H1 (cell line): Measurements from ENCODE around the gene CACNA1E. TPM values are rescaled to one million over a fixed set of nuclear protein-coding genes. Genes with fewer than 3 reads are reported as not detected.

Experiments used
- CTCF ChIA-PET: fragments of 300-600 bp; sonication (Branson Sonifier 250); formaldehyde crosslinking; loops from one replicate; lab custom pipeline; 2021; ENCODE audit not compliant: partially characterized antibody; lab: Charles Lee
- POLR2A ChIA-PET: fragments of 300-600 bp; sonication (Branson Sonifier 250); formaldehyde crosslinking; loops from one replicate; lab custom pipeline; 2021; ENCODE audit warnings: inconsistent platforms; ENCODE audit not compliant: partially characterized antibody; lab: Charles Lee
- DNase-seq, 2 experiments: peaks; one replicate each; pipeline versions ENCODE4 v3.0.0 to v3.0.0-alpha.2; 2010 to 2022; ENCODE audit warnings: low spot score in 2 of 2, low read depth in 1 of 2, mixed read lengths in 1 of 2
- FAIRE-seq: peaks from 2 replicates; lab custom pipeline; 2011; peaks lifted over from hg19 to GRCh38; lab: Jason Lieb, UNC
- H2AFZ ChIP-seq: 2 replicates; pipeline ENCODE4 v1.8.1; 2012; ENCODE audit warnings: low read length, inconsistent platforms
- H2AK5ac ChIP-seq: 2 replicates; pipeline ENCODE4 v1.6.1; 2013; ENCODE audit warnings: low read depth, low read length
- H2BK120ac ChIP-seq: replicated peaks from 2 replicates; pipeline ENCODE3; 2013; ENCODE audit warnings: low read depth, low read length, inconsistent platforms
- H2BK12ac ChIP-seq: 2 replicates; pipeline ENCODE4 v1.6.1; 2013; ENCODE audit warnings: low read depth, low read length
- H2BK15ac ChIP-seq: 2 replicates; pipeline ENCODE4 v1.6.1; 2013; ENCODE audit warnings: low read length
- H2BK20ac ChIP-seq: 2 replicates; pipeline ENCODE4 v1.6.1; 2013; ENCODE audit warnings: low read length
- H2BK5ac ChIP-seq: 2 replicates; pipeline ENCODE4 v1.6.1; 2013; ENCODE audit warnings: low read depth, low read length
- H3K14ac ChIP-seq: 2 replicates; pipeline ENCODE4 v1.6.1; 2013; ENCODE audit warnings: inconsistent platforms; ENCODE audit not compliant: insufficient read length
- H3K18ac ChIP-seq: 2 replicates; pipeline ENCODE4 v1.6.1; 2013; ENCODE audit warnings: low read length; ENCODE audit errors: extremely low read depth
- H3K23ac ChIP-seq: 2 replicates; pipeline ENCODE4 v1.6.1; 2013; ENCODE audit warnings: inconsistent platforms; ENCODE audit not compliant: insufficient read length
- H3K23me2 ChIP-seq: 2 replicates; pipeline ENCODE4 v1.6.1; 2013; ENCODE audit warnings: low read depth, low read length
- H3K27ac ChIP-seq: 2 replicates; pipeline ENCODE4 v1.6.1; 2011; ENCODE audit warnings: low read depth, low read length, inconsistent platforms
- H3K27me3 ChIP-seq, 4 experiments: replicated peaks in 1 of 4; 1 replicate in 1 of 4; 2 replicates in 3 of 4; pipeline versions ENCODE4 v1.6.1 to v1.8.1; 2011 to 2013; ENCODE audit warnings: low read length in 3 of 4, mild to moderate bottlenecking in 3 of 4, inconsistent platforms in 2 of 4, mixed read lengths in 2 of 4, moderate library complexity in 1 of 4; ENCODE audit not compliant: control insufficient read depth in 3 of 4, insufficient read depth in 3 of 4; ENCODE audit errors: extremely low read depth in 1 of 4
- H3K36me3 ChIP-seq, 4 experiments: 2 replicates each; pipeline versions ENCODE4 v1.6.1 to v1.8.1; 2011 to 2013; ENCODE audit warnings: mild to moderate bottlenecking in 4 of 4, low read length in 3 of 4, moderate library complexity in 2 of 4, control low read depth in 1 of 4, inconsistent platforms in 1 of 4; ENCODE audit not compliant: insufficient read depth in 4 of 4, control insufficient read depth in 2 of 4
- H3K4ac ChIP-seq: replicated peaks from 2 replicates; pipeline ENCODE3; 2013; ENCODE audit warnings: low read length, low read depth, mixed read lengths, inconsistent platforms; ENCODE audit not compliant: insufficient read length
- H3K4me1 ChIP-seq, 4 experiments: replicated peaks in 1 of 4; 1 replicate in 1 of 4; 2 replicates in 3 of 4; pipeline versions ENCODE4 v1.6.1 to v1.8.1; 2011 to 2013; ENCODE audit warnings: low read length in 3 of 4, inconsistent platforms in 2 of 4, mixed read lengths in 1 of 4; ENCODE audit not compliant: insufficient read depth in 4 of 4, control insufficient read depth in 3 of 4
- H3K4me2 ChIP-seq, 2 experiments: 2 replicates each; pipeline versions ENCODE4 v1.6.1 to v1.8.1; 2011 to 2013; ENCODE audit warnings: low read depth in 2 of 2, low read length in 2 of 2, control low read depth in 1 of 2, inconsistent platforms in 1 of 2, mild to moderate bottlenecking in 1 of 2; ENCODE audit not compliant: insufficient read depth in 1 of 2
- H3K4me3 ChIP-seq, 4 experiments: fragments of 200-600, 300-600 bp in 1 of 4; sonication (generic), shearing (Covaris generic), sonication (Bioruptor Twin) in 1 of 4; 2 replicates each; pipeline versions ENCODE4 v1.5.1 to v1.8.1; 2011 to 2016; ENCODE audit warnings: low read length in 4 of 4, low read depth in 3 of 4, control low read depth in 2 of 4, inconsistent platforms in 2 of 4, mild to moderate bottlenecking in 2 of 4, mixed read lengths in 1 of 4, moderate library complexity in 1 of 4; ENCODE audit not compliant: insufficient read depth in 2 of 4; ENCODE audit errors: extremely low read depth in 1 of 4
- H3K56ac ChIP-seq: replicated peaks from 2 replicates; pipeline ENCODE3; 2013; ENCODE audit warnings: low read depth, mild to moderate bottlenecking, mixed read lengths, low read length, inconsistent platforms; ENCODE audit not compliant: insufficient read length
- H3K79me1 ChIP-seq: 2 replicates; pipeline ENCODE4 v1.6.1; 2013; ENCODE audit warnings: low read depth, low read length, control low read depth
- H3K79me2 ChIP-seq, 2 experiments: 2 replicates each; pipeline versions ENCODE4 v1.6.1 to v1.8.1; 2012 to 2013; ENCODE audit warnings: low read length in 2 of 2, mild to moderate bottlenecking in 2 of 2, inconsistent platforms in 1 of 2; ENCODE audit not compliant: insufficient read depth in 2 of 2, control insufficient read depth in 1 of 2
- H3K9ac ChIP-seq, 4 experiments: replicated peaks in 1 of 4; 1 replicate in 1 of 4; 2 replicates in 3 of 4; pipeline versions ENCODE4 v1.6.1 to v1.8.1; 2011 to 2013; ENCODE audit warnings: low read depth in 3 of 4, low read length in 3 of 4, control low read depth in 2 of 4, mild to moderate bottlenecking in 2 of 4, moderate library complexity in 2 of 4, inconsistent platforms in 1 of 4; ENCODE audit errors: extremely low read depth in 1 of 4
- H3K9me3 ChIP-seq, 2 experiments: 2 replicates each; pipeline versions ENCODE4 v1.6.1 to v1.8.1; 2012 to 2013; ENCODE audit warnings: mild to moderate bottlenecking in 2 of 2, moderate library complexity in 2 of 2, control low read depth in 1 of 2, inconsistent platforms in 1 of 2, low read depth in 1 of 2, low read length in 1 of 2, mixed read lengths in 1 of 2; ENCODE audit not compliant: insufficient read depth in 2 of 2
- H4K20me1 ChIP-seq, 2 experiments: replicated peaks in 1 of 2; 2 replicates each; pipeline versions ENCODE3 to v1.8.1; 2011 to 2013; ENCODE audit warnings: inconsistent platforms in 2 of 2, low read length in 2 of 2, mild to moderate bottlenecking in 1 of 2; ENCODE audit not compliant: insufficient read depth in 2 of 2, control insufficient read depth in 1 of 2
- H4K5ac ChIP-seq: 2 replicates; pipeline ENCODE4 v1.6.1; 2013; ENCODE audit warnings: low read length, low read depth, mixed read lengths, inconsistent platforms; ENCODE audit not compliant: insufficient read length
- H4K8ac ChIP-seq: 2 replicates; pipeline ENCODE4 v1.8.0; 2013; ENCODE audit warnings: mild to moderate bottlenecking, moderate library complexity, low read length, inconsistent platforms; ENCODE audit not compliant: insufficient read depth; ENCODE audit errors: extremely low read depth
- H4K91ac ChIP-seq: replicated peaks from 2 replicates; pipeline ENCODE3; 2013; ENCODE audit warnings: low read length, mixed read lengths, inconsistent platforms; ENCODE audit not compliant: insufficient read length
- CREB1 ChIP-seq: IDR thresholded peaks from 2 replicates; pipeline ENCODE4 v1.6.1; 2012; ENCODE audit warnings: inconsistent platforms
- CTCF ChIP-seq, 3 experiments: IDR thresholded peaks; 1 replicate in 2 of 3; 2 replicates in 1 of 3; pipeline versions ENCODE4 v1.5.1 to v1.6.1; 2011; ENCODE audit warnings: low read length in 3 of 3, mild to moderate bottlenecking in 3 of 3, inconsistent platforms in 2 of 3, low read depth in 1 of 3, moderate library complexity in 1 of 3; ENCODE audit not compliant: insufficient read depth in 1 of 3; ENCODE audit errors: control extremely low read depth in 1 of 3
- RAD21 ChIP-seq, 2 experiments: IDR thresholded peaks in 1 of 2; conservative IDR thresholded peaks in 1 of 2; 2 replicates each; pipeline ENCODE4 v1.6.1; 2011; ENCODE audit warnings: low read depth in 2 of 2, low read length in 2 of 2, improper control_type of control experiment in 1 of 2, inconsistent platforms in 1 of 2, mild to moderate bottlenecking in 1 of 2, moderate library complexity in 1 of 2
- WGBS, 2 experiments: shearing (Covaris generic) in 1 of 2; methylation state at CpG; one replicate each; pipeline versions ENCODE4 v1.1.6 to v1.1.7; 2013 to 2015; ENCODE audit warnings: low lambda C conversion rate in 2 of 2, mixed read lengths in 2 of 2, inconsistent platforms in 1 of 2, low coverage in 1 of 2, missing lambda C conversion rate in 1 of 2; ENCODE audit not compliant: insufficient replicate concordance in 2 of 2, insufficient coverage in 1 of 2, insufficient read length in 1 of 2; ENCODE audit errors: extremely low coverage in 1 of 2, missing lambda C conversion rate in 1 of 2; 5-methylcytosine and 5-hydroxymethylcytosine counted together
- polyA plus RNA-seq, 7 experiments: library from polyadenylated mRNA; depleted of rRNA in 3 of 7; stranded (reverse) in 5 of 7; unstranded in 2 of 7; fragments of >200 nt in 5 of 7; fragments of 200-250 nt in 2 of 7; gene quantifications; 1 replicate in 5 of 7; 2 replicates in 1 of 7; 4 replicates in 1 of 7; pipeline versions ENCODE4 v1.2.1 to v1.2.3, GENCODE V29; 2011 to 2013; ENCODE audit warnings: missing spikeins in 2 of 7, mixed read lengths in 2 of 7
- total RNA-seq: library from RNA; stranded (reverse); fragmentation: NEBNext Ultra II Directional; extraction: Animal tissue kit (Norgen Biotek cat#: 25700); gene quantifications from 2 replicates; pipeline ENCODE4 v1.2.1, GENCODE V29; 2021

CACNA1E gene
- total and polyA plus RNA-seq, 2 of the 8 experiments (the other 6 are each of a cell fraction or from before 2014, with no cell fraction given) = 0.98 to 1.3 TPM

GRCh38 chr1:181674617-181675016, 191.3 kb downstream of the CACNA1E start:
- Histone ChIP-seq H2AFZ (no peak overlapping the region), H4K5ac (no peak overlapping the region), H3K27ac (no peak overlapping the region), H3K56ac (no peak overlapping the region), H3K18ac (no peak overlapping the region), H2BK12ac (no peak overlapping the region), H3K14ac (no peak overlapping the region), H4K8ac (no peak overlapping the region), H2BK120ac (no peak overlapping the region), H3K23me2 (no peaks in the 10 kb centered on the region), H2AK5ac (no peak overlapping the region), H2BK5ac (no peak overlapping the region), H3K27me3 (no peaks in the 10 kb centered on the region), H2BK20ac (no peak overlapping the region), H2BK15ac (no peak overlapping the region), H3K9ac (no peak overlapping the region), H3K4me1 (peaks cover 0 to 5% (median 2%) of the 10 kb centered on the region in 4 experiments; a peak in 4 of 7 replicates), H3K4ac (no peak overlapping the region), H3K4me2 (no peak overlapping the region), H3K4me3 (no peak overlapping the region), H3K9me3 (no peaks in the 10 kb centered on the region), H3K23ac (no peak overlapping the region), H4K20me1 (no peaks in the 10 kb centered on the region), H3K79me2 (no peaks in the 10 kb centered on the region), H3K79me1 (no peaks in the 10 kb centered on the region), H3K36me3 (no peaks in the 10 kb centered on the region), H4K91ac (no peak overlapping the region)
- TF ChIP-seq RAD21 (IDR thresholded peaks at IDR 0.05 in 1 of 2, conservative IDR thresholded peaks at IDR 0.05 in 1 of 2; ENCODE audit: low read depth in 2 of 2, low read length in 2 of 2) (peak; percentile 14 to 15; a peak in 1 of 4 replicates), CTCF (IDR thresholded peaks at IDR 0.05; ENCODE audit: control extremely low read depth in 1 of 3, insufficient read depth in 1 of 3, low read depth in 1 of 3, low read length in 3 of 3) (peak; percentile 22 to 42 (median 28); a peak in 2 of 4 replicates), CREB1 (no peak)
- no peak for FAIRE-seq
- POLR2A ChIA-PET = no interaction called here
- no peak for DNase-seq
- CTCF ChIA-PET = interaction anchor here (0.6 to 6.0 kb wide), 18 partner anchors 9 to 380 kb away, joined by 3 to 66 read pairs (median 4); partner anchors contain the start of gene CACNA1E
- WGBS, 2 experiments = 74% methylated on average over 3 of the region's 3 CpGs; no CpG with 5 or more reads in 1 of the 2 experiments
